Thyroid gland (tissue), 4 donors: ENCODE results near the gene TTC17.

Experiments used
- CTCF ChIP-seq, 6 experiments: fragments of 200-600 bp in 3 of 6; fragments of 450-650 bp in 3 of 6; sonication (generic) in 3 of 6; IDR thresholded peaks; one replicate each; pipeline ENCODE4 v1.5.1; 2016 to 2019; ENCODE audit warnings: antibody characterized with exemption in 6 of 6, mild to moderate bottlenecking in 2 of 6, inconsistent platforms in 1 of 6, moderate library complexity in 1 of 6
- POLR2A ChIP-seq, 2 donors: fragments of 450-650 bp; IDR thresholded peaks; one replicate each; pipeline ENCODE4 v1.6.1; 2017; ENCODE audit warnings: antibody characterized with exemption in 2 of 2, mild to moderate bottlenecking in 2 of 2, moderate library complexity in 1 of 2

DNA sequence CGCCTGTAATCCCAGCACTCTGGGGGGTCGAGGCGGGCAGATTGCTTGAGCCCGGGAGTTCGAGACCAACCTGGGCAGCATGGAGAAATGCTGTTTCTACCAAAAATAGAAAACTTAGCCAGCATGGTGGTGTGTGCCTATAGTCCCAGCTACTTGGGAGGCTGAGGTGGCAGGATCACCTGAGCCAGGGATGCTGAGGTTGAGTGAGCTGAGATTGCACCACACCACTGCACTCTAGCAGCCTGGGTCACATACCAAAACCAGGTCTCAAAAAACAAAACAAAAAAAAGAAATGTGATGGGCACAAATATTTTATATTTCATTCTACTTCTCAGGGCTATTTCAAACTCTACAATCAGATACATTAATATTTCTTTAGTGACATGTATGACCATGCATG lies 25.7 kb downstream of the TTC17 start:
- TF ChIP-seq CTCF (IDR thresholded peaks at IDR 0.05) (no peak), POLR2A (IDR thresholded peaks at IDR 0.05) (no peak)
